MV-4-11 (cell line): ENCODE results near the gene SYP.
"Not testable (repeated sequence)": the region's sequence is repeated elsewhere in the genome, so short reads cannot be mapped to it uniquely, and the experiment has no call there.

Source experiments
- DNase-seq: peaks from one replicate; lab custom pipeline; 2025; lab: John Stamatoyannopoulos, UW

SYP gene

GRCh38 chrX:49166914-49167739 lies 32.9 kb downstream of the SYP start:
- peak; percentile 90 for DNase-seq

- DNase-seq, result peak; percentile 88
Measured at GRCh38 chrX:49165901-49166881, 33.8 kb downstream of the SYP start.

GRCh38 chrX:49164589-49165360 lies 35.2 kb downstream of the SYP start:
- DNase-seq, result no peak

- DNase-seq, result peak; percentile 89
Measured at GRCh38 chrX:49163555-49164419, 36.2 kb downstream of the SYP start.

- DNase-seq, result no peak
Measured at GRCh38 chrX:49162620-49163019, 37.4 kb downstream of the SYP start, which contains the start of gene MAGIX. Gene MAGIX, plus strand, starts transcription at chrX:49162758. Its CDS starts 132 bp downstream, at chrX:49162890.

GRCh38 chrX:49161632-49162031 lies 38.4 kb downstream of the SYP start:
- DNase-seq, result no peak

GRCh38 chrX:49160908-49161307 lies 39.1 kb downstream of the SYP start:
- no peak for DNase-seq

- DNase-seq, result no peak
Measured at GRCh38 chrX:49157194-49157593, 42.8 kb downstream of the SYP start.

GRCh38 chrX:49155900-49156837 lies 43.8 kb downstream of the SYP start:
- peak; percentile 81 for DNase-seq

- peak; percentile 72 for DNase-seq
Measured at GRCh38 chrX:49155243-49155899, 44.6 kb downstream of the SYP start.

- no peak for DNase-seq
Measured at GRCh38 chrX:49153467-49153866, 46.5 kb downstream of the SYP start.

GRCh38 chrX:49149291-49149690 lies 50.7 kb downstream of the SYP start:
- DNase-seq, result not testable (repeated sequence)

- DNase-seq, result peak; percentile 57
Measured at GRCh38 chrX:49148390-49149100, 51.4 kb downstream of the SYP start.

GRCh38 chrX:49147936-49148335 lies 52.1 kb downstream of the SYP start:
- no peak for DNase-seq

- no peak for DNase-seq
Measured at GRCh38 chrX:49147282-49147681, 52.7 kb downstream of the SYP start.

GRCh38 chrX:49143154-49143553 lies 56.8 kb downstream of the SYP start:
- DNase-seq, result not testable (repeated sequence)

- DNase-seq, result not testable (repeated sequence)
Measured at GRCh38 chrX:49142264-49142663, 57.7 kb downstream of the SYP start.

GRCh38 chrX:49139713-49140112 lies 60.3 kb downstream of the SYP start:
- peak; percentile 53 for DNase-seq
